ENCODE results near the gene GTSE1. TPM values are rescaled to one million over a fixed set of nuclear protein-coding genes. Genes with fewer than 3 reads are reported as not detected.

GTSE1 gene
- total and polyA plus RNA-seq, 9 donors: 4.4 to 14.1 (median 10.8) TPM

GRCh38 chr22:46377525-46378425 lies 81.1 kb downstream of the GTSE1 start:
- no peak overlapping the region for H3K27ac ChIP-seq (ENCODE audit: low read length)

GRCh38 chr22:46378426-46379065 lies 81.9 kb downstream of the GTSE1 start:
- H3K4me3 ChIP-seq (ENCODE audit: low read length): no peak overlapping the region
- peaks cover 13% of the 10 kb centered on the region for H3K27me3 ChIP-seq (ENCODE audit: control insufficient read depth, insufficient read depth, low read length)
- no peaks in the 10 kb centered on the region for H3K36me3 ChIP-seq (ENCODE audit: control insufficient read depth, insufficient read depth, low read length)
- H3K4me1 ChIP-seq (ENCODE audit: control insufficient read depth, insufficient read depth, low read length): peaks cover 22% of the 10 kb centered on the region
- peaks cover 4% of the 10 kb centered on the region for H3K9me3 ChIP-seq (replicated peaks; ENCODE audit: control insufficient read depth, low read depth, low read length)
- no peak for DNase-seq
- H3K27ac ChIP-seq (ENCODE audit: low read length): no peak overlapping the region
- 73% methylated on average over 21 of the region's 22 CpGs for WGBS (ENCODE audit: insufficient coverage)

More at GRCh38 chr22:46377525-46378425, 81.1 kb downstream of the GTSE1 start:
- peaks cover 22% of the 10 kb centered on the region for H3K4me1 ChIP-seq (ENCODE audit: control insufficient read depth, insufficient read depth, low read length)
- no peaks in the 10 kb centered on the region for H3K36me3 ChIP-seq (ENCODE audit: control insufficient read depth, insufficient read depth, low read length)
- WGBS (ENCODE audit: insufficient coverage): 48% methylated on average over 20 of the region's 27 CpGs
- peaks cover 14% of the 10 kb centered on the region for H3K27me3 ChIP-seq (ENCODE audit: control insufficient read depth, insufficient read depth, low read length)
- H3K4me3 ChIP-seq (ENCODE audit: low read length): no peak overlapping the region
- no peak for DNase-seq
- peaks cover 4% of the 10 kb centered on the region for H3K9me3 ChIP-seq (replicated peaks; ENCODE audit: control insufficient read depth, low read depth, low read length)

- no peak overlapping the region for H3K27ac ChIP-seq (ENCODE audit: low read length)
- peaks cover 4% of the 10 kb centered on the region for H3K9me3 ChIP-seq (replicated peaks; ENCODE audit: control insufficient read depth, low read depth, low read length)
- DNase-seq: no peak
- peaks cover 13% of the 10 kb centered on the region for H3K27me3 ChIP-seq (ENCODE audit: control insufficient read depth, insufficient read depth, low read length)
- H3K36me3 ChIP-seq (ENCODE audit: control insufficient read depth, insufficient read depth, low read length): no peaks in the 10 kb centered on the region
- H3K4me1 ChIP-seq (ENCODE audit: control insufficient read depth, insufficient read depth, low read length): peaks cover 17% of the 10 kb centered on the region
- no peak overlapping the region for H3K4me3 ChIP-seq (ENCODE audit: low read length)
- 63% methylated on average over 21 of the region's 29 CpGs for WGBS (ENCODE audit: insufficient coverage)
These were observed 82.6 kb downstream of the GTSE1 start for GRCh38 chr22:46379066-46379930.

- H3K36me3 ChIP-seq (ENCODE audit: control insufficient read depth, insufficient read depth, low read length): no peaks in the 10 kb centered on the region
- H3K27me3 ChIP-seq (ENCODE audit: control insufficient read depth, insufficient read depth, low read length): peaks cover 13% of the 10 kb centered on the region
- H3K4me3 ChIP-seq (ENCODE audit: low read length): no peak overlapping the region
- peaks cover 17% of the 10 kb centered on the region for H3K4me1 ChIP-seq (ENCODE audit: control insufficient read depth, insufficient read depth, low read length)
- WGBS (ENCODE audit: insufficient coverage): 73% methylated on average over 19 of the region's 19 CpGs
- no peak for DNase-seq
- H3K27ac ChIP-seq (ENCODE audit: low read length): no peak overlapping the region
- H3K9me3 ChIP-seq (replicated peaks; ENCODE audit: control insufficient read depth, low read depth, low read length): peaks cover 4% of the 10 kb centered on the region
These were observed 83.4 kb downstream of the GTSE1 start for GRCh38 chr22:46380069-46380468.

Other genes starting within 250 kb of the GTSE1 start
- gene PPARA, start 146.3 kb upstream of the GTSE1 start, total RNA-seq: 27.8 TPM
- 10 to 100 TPM; 15.5 to 22.8 (median 19.3) TPM for gene PPARA, start 146.3 kb upstream of the GTSE1 start, polyA plus RNA-seq (ENCODE audit: insufficient read depth in 1 of 8, insufficient read length in 8 of 8, low replicate concordance in 1 of 8)
- 15.0 TPM for gene CDPF1, start 46.6 kb upstream of the GTSE1 start, total RNA-seq
- 10 to 100 TPM; 10.4 to 14.8 (median 12.7) TPM for gene CDPF1, start 46.6 kb upstream of the GTSE1 start, polyA plus RNA-seq (ENCODE audit: insufficient read depth in 1 of 8, insufficient read length in 8 of 8, low replicate concordance in 1 of 8)
- 0.04 TPM for gene PKDREJ, start 33.5 kb upstream of the GTSE1 start, total RNA-seq
- under 1 TPM; 0.15 to 0.45 (median 0.35) TPM for gene PKDREJ, start 33.5 kb upstream of the GTSE1 start, polyA plus RNA-seq (ENCODE audit: insufficient read depth in 1 of 8, insufficient read length in 8 of 8, low replicate concordance in 1 of 8)
- gene TTC38, start 28.9 kb upstream of the GTSE1 start, total RNA-seq: 23.0 TPM
- 10 to 100 TPM; 15.6 to 29.1 (median 19.2) TPM for gene TTC38, start 28.9 kb upstream of the GTSE1 start, polyA plus RNA-seq (ENCODE audit: insufficient read depth in 1 of 8, insufficient read length in 8 of 8, low replicate concordance in 1 of 8)
- 29.8 TPM for gene TRMU, start 38.8 kb downstream of the GTSE1 start, total RNA-seq
- gene TRMU, start 38.8 kb downstream of the GTSE1 start, polyA plus RNA-seq (ENCODE audit: insufficient read depth in 1 of 8, insufficient read length in 8 of 8, low replicate concordance in 1 of 8): 10 to 100 TPM; 28.2 to 37.7 (median 32.4) TPM
- 1.8 TPM for gene CELSR1, start 240.8 kb downstream of the GTSE1 start, total RNA-seq
- gene CELSR1, start 240.8 kb downstream of the GTSE1 start, polyA plus RNA-seq (ENCODE audit: insufficient read depth in 1 of 8, insufficient read length in 8 of 8, low replicate concordance in 1 of 8): 1 to 10 TPM; 2.0 to 6.9 (median 3.6) TPM